ENCODE data around the gene NUBP1.

NUBP1 gene

GRCh38 chr16:10765772-10766171, 22.1 kb downstream of the NUBP1 start:
- no peak overlapping the region for H2AK5ac ChIP-seq (ENCODE audit: low read length)
- no peak overlapping the region for H3K27ac ChIP-seq (ENCODE audit: low read depth, low read length)
- WGBS (ENCODE audit: extremely low coverage, insufficient coverage, insufficient read length), result no CpG with 5 or more reads among the region's 4 CpGs
- H3K4me1 ChIP-seq (ENCODE audit: control insufficient read depth in 1 of 2, insufficient read depth in 2 of 2, low read length in 2 of 2), result peaks cover 4 to 7% of the 10 kb centered on the region in 2 experiments
- H2AFZ ChIP-seq (ENCODE audit: insufficient read depth, low read length, poor library complexity), result no peak overlapping the region
- no peak overlapping the region for H4K91ac ChIP-seq (ENCODE audit: low read depth, low read length)
- H3K23ac ChIP-seq (ENCODE audit: low read length), result no peak overlapping the region
- no peak overlapping the region for H3K4ac ChIP-seq (ENCODE audit: low read depth, low read length)
- peaks cover 23 to 33% of the 10 kb centered on the region in 2 experiments for H3K36me3 ChIP-seq (ENCODE audit: control insufficient read depth in 1 of 2, insufficient read depth in 2 of 2, low read length in 2 of 2)
- no peaks in the 10 kb centered on the region for H3K79me1 ChIP-seq (ENCODE audit: low read length)
- H3K4me3 ChIP-seq (ENCODE audit: low read depth, low read length), result no peak overlapping the region
- H3K9me3 ChIP-seq (ENCODE audit: insufficient read depth, low read depth, low read length), result peaks cover 4% of the 10 kb centered on the region
- no peak overlapping the region for H3K18ac ChIP-seq (ENCODE audit: low read length)
- DNase-seq, result no peak
- H3K14ac ChIP-seq (ENCODE audit: low read length), result no peak overlapping the region
- no peak overlapping the region for H2BK5ac ChIP-seq (ENCODE audit: low read depth, low read length, poor library complexity)
- no peak overlapping the region for H2BK12ac ChIP-seq (ENCODE audit: low read length)
- H3K27me3 ChIP-seq (ENCODE audit: insufficient read depth, low read length), result no peaks in the 10 kb centered on the region
- H3K79me2 ChIP-seq (ENCODE audit: control insufficient read depth, insufficient read depth, low read length, poor library complexity), result no peaks in the 10 kb centered on the region
- no peak overlapping the region for H4K12ac ChIP-seq (ENCODE audit: low read depth, low read length)
- no peak overlapping the region for H2BK120ac ChIP-seq (ENCODE audit: insufficient read depth, low read length, poor library complexity)
- H3K9ac ChIP-seq (ENCODE audit: low read length), result no peak overlapping the region
- no peak overlapping the region for H3K4me2 ChIP-seq (ENCODE audit: low read length)
- H4K8ac ChIP-seq (ENCODE audit: low read depth, low read length), result no peak overlapping the region

GRCh38 chr16:10767127-10767526, 23.5 kb downstream of the NUBP1 start:
- no peak overlapping the region for H3K14ac ChIP-seq (ENCODE audit: low read length)
- no peak overlapping the region for H4K12ac ChIP-seq (ENCODE audit: low read depth, low read length)
- H2AK5ac ChIP-seq (ENCODE audit: low read length), result no peak overlapping the region
- H4K8ac ChIP-seq (ENCODE audit: low read depth, low read length), result no peak overlapping the region
- H3K79me2 ChIP-seq (ENCODE audit: control insufficient read depth, insufficient read depth, low read length, poor library complexity), result no peaks in the 10 kb centered on the region
- no peak overlapping the region for H3K4ac ChIP-seq (ENCODE audit: low read depth, low read length)
- H3K4me2 ChIP-seq (ENCODE audit: low read length), result no peak overlapping the region
- no peaks in the 10 kb centered on the region for H3K27me3 ChIP-seq (ENCODE audit: insufficient read depth, low read length)
- peaks cover 11 to 22% of the 10 kb centered on the region in 2 experiments for H3K36me3 ChIP-seq (ENCODE audit: control insufficient read depth in 1 of 2, insufficient read depth in 2 of 2, low read length in 2 of 2)
- H2BK5ac ChIP-seq (ENCODE audit: low read depth, low read length, poor library complexity), result no peak overlapping the region
- H4K91ac ChIP-seq (ENCODE audit: low read depth, low read length), result no peak overlapping the region
- peaks cover 7 to 8% of the 10 kb centered on the region in 2 experiments for H3K4me1 ChIP-seq (ENCODE audit: control insufficient read depth in 1 of 2, insufficient read depth in 2 of 2, low read length in 2 of 2)
- DNase-seq, result no peak
- no peak overlapping the region for H2AFZ ChIP-seq (ENCODE audit: insufficient read depth, low read length, poor library complexity)
- no peak overlapping the region for H3K18ac ChIP-seq (ENCODE audit: low read length)
- no peaks in the 10 kb centered on the region for H3K79me1 ChIP-seq (ENCODE audit: low read length)
- no CpG with 5 or more reads among the region's 7 CpGs for WGBS (ENCODE audit: extremely low coverage, insufficient coverage, insufficient read length)
- no peak overlapping the region for H2BK120ac ChIP-seq (ENCODE audit: insufficient read depth, low read length, poor library complexity)
- H3K9me3 ChIP-seq (ENCODE audit: insufficient read depth, low read depth, low read length), result peaks cover 4% of the 10 kb centered on the region
- H3K23ac ChIP-seq (ENCODE audit: low read length), result no peak overlapping the region
- H3K27ac ChIP-seq (ENCODE audit: low read depth, low read length), result no peak overlapping the region
- H3K9ac ChIP-seq (ENCODE audit: low read length), result no peak overlapping the region
- H2BK12ac ChIP-seq (ENCODE audit: low read length), result no peak overlapping the region
- H3K4me3 ChIP-seq (ENCODE audit: low read depth, low read length), result no peak overlapping the region

GRCh38 chr16:10769381-10769780, 25.7 kb downstream of the NUBP1 start:
- H3K79me1 ChIP-seq (ENCODE audit: low read length), result no peaks in the 10 kb centered on the region
- H4K8ac ChIP-seq (ENCODE audit: low read depth, low read length), result no peak overlapping the region
- no peak overlapping the region for H3K27ac ChIP-seq (ENCODE audit: low read depth, low read length)
- H3K27me3 ChIP-seq (ENCODE audit: insufficient read depth, low read length), result no peaks in the 10 kb centered on the region
- no peak overlapping the region for H2AFZ ChIP-seq (ENCODE audit: insufficient read depth, low read length, poor library complexity)
- H3K4ac ChIP-seq (ENCODE audit: low read depth, low read length), result no peak overlapping the region
- H3K9me3 ChIP-seq (ENCODE audit: insufficient read depth, low read depth, low read length), result peaks cover 4% of the 10 kb centered on the region
- no peak overlapping the region for H2AK5ac ChIP-seq (ENCODE audit: low read length)
- H3K4me2 ChIP-seq (ENCODE audit: low read length), result no peak overlapping the region
- DNase-seq, result no peak
- H2BK5ac ChIP-seq (ENCODE audit: low read depth, low read length, poor library complexity), result no peak overlapping the region
- no CpG with 5 or more reads among the region's 7 CpGs for WGBS (ENCODE audit: extremely low coverage, insufficient coverage, insufficient read length)
- H3K4me1 ChIP-seq (ENCODE audit: control insufficient read depth in 1 of 2, insufficient read depth in 2 of 2, low read length in 2 of 2), result peaks cover 7 to 8% of the 10 kb centered on the region in 2 experiments
- H3K4me3 ChIP-seq (ENCODE audit: low read depth, low read length), result no peak overlapping the region
- H2BK12ac ChIP-seq (ENCODE audit: low read length), result no peak overlapping the region
- H3K9ac ChIP-seq (ENCODE audit: low read length), result no peak overlapping the region
- no peak overlapping the region for H3K14ac ChIP-seq (ENCODE audit: low read length)
- no peak overlapping the region for H3K23ac ChIP-seq (ENCODE audit: low read length)
- H4K12ac ChIP-seq (ENCODE audit: low read depth, low read length), result no peak overlapping the region
- H2BK120ac ChIP-seq (ENCODE audit: insufficient read depth, low read length, poor library complexity), result no peak overlapping the region
- no peak overlapping the region for H4K91ac ChIP-seq (ENCODE audit: low read depth, low read length)
- peaks cover 0 to 8% of the 10 kb centered on the region in 2 experiments for H3K36me3 ChIP-seq (ENCODE audit: control insufficient read depth in 1 of 2, insufficient read depth in 2 of 2, low read length in 2 of 2)
- H3K79me2 ChIP-seq (ENCODE audit: control insufficient read depth, insufficient read depth, low read length, poor library complexity), result no peaks in the 10 kb centered on the region
- H3K18ac ChIP-seq (ENCODE audit: low read length), result no peak overlapping the region

- no CpG with 5 or more reads among the region's 1 CpG for WGBS (ENCODE audit: extremely low coverage, insufficient coverage, insufficient read length)
These were observed 27.3 kb downstream of the NUBP1 start for GRCh38 chr16:10770907-10771306.

More at GRCh38 chr16:10770907-10771306, 27.3 kb downstream of the NUBP1 start:
- H3K4ac ChIP-seq (ENCODE audit: low read depth, low read length), result no peak overlapping the region
- no peak overlapping the region for H4K8ac ChIP-seq (ENCODE audit: low read depth, low read length)
- no peaks in the 10 kb centered on the region for H3K79me2 ChIP-seq (ENCODE audit: control insufficient read depth, insufficient read depth, low read length, poor library complexity)
- no peak overlapping the region for H4K91ac ChIP-seq (ENCODE audit: low read depth, low read length)
- no peak overlapping the region for H2BK12ac ChIP-seq (ENCODE audit: low read length)
- no peaks in the 10 kb centered on the region for H3K79me1 ChIP-seq (ENCODE audit: low read length)
- no peak overlapping the region for H3K9ac ChIP-seq (ENCODE audit: low read length)
- H3K27ac ChIP-seq (ENCODE audit: low read depth, low read length), result no peak overlapping the region
- H2AK5ac ChIP-seq (ENCODE audit: low read length), result no peak overlapping the region
- no peak overlapping the region for H3K14ac ChIP-seq (ENCODE audit: low read length)
- peaks cover 0 to under 1% of the 10 kb centered on the region in 2 experiments for H3K36me3 ChIP-seq (ENCODE audit: control insufficient read depth in 1 of 2, insufficient read depth in 2 of 2, low read length in 2 of 2)
- DNase-seq, result no peak
- H3K4me2 ChIP-seq (ENCODE audit: low read length), result no peak overlapping the region
- no peak overlapping the region for H2AFZ ChIP-seq (ENCODE audit: insufficient read depth, low read length, poor library complexity)
- no peaks in the 10 kb centered on the region for H3K27me3 ChIP-seq (ENCODE audit: insufficient read depth, low read length)
- H3K9me3 ChIP-seq (ENCODE audit: insufficient read depth, low read depth, low read length), result peaks cover under 1% of the 10 kb centered on the region
- peaks cover 7 to 11% of the 10 kb centered on the region in 2 experiments for H3K4me1 ChIP-seq (ENCODE audit: control insufficient read depth in 1 of 2, insufficient read depth in 2 of 2, low read length in 2 of 2)
- H4K12ac ChIP-seq (ENCODE audit: low read depth, low read length), result no peak overlapping the region
- H3K18ac ChIP-seq (ENCODE audit: low read length), result no peak overlapping the region
- no peak overlapping the region for H2BK5ac ChIP-seq (ENCODE audit: low read depth, low read length, poor library complexity)
- H3K23ac ChIP-seq (ENCODE audit: low read length), result no peak overlapping the region
- no peak overlapping the region for H3K4me3 ChIP-seq (ENCODE audit: low read depth, low read length)
- no peak overlapping the region for H2BK120ac ChIP-seq (ENCODE audit: insufficient read depth, low read length, poor library complexity)

Data from trophoblast cell (in vitro differentiated cells and primary cell).